ENCODE data around the gene EFNA1.

The EFNA1 gene

GRCh38 chr1:155086128-155086741 lies 41.4 kb upstream of the EFNA1 start (continued):
- no peak for TF ChIP-seq FEZF1 (tag by site-specific recombination; IDR thresholded peaks at IDR 0.05)

- Histone ChIP-seq H3K36me3 (ENCODE audit: control insufficient read depth in 2 of 2, insufficient read depth in 1 of 2, low read length in 2 of 2) (no peaks in the 10 kb centered on the region), H3K4me3 (ENCODE audit: low read depth, low read length) (no peak overlapping the region), H3K27ac (ENCODE audit: extremely low read depth, low read depth, low read length) (no peak overlapping the region; the same call in 1 of the 2 replicates), H3K9me3 (ENCODE audit: control insufficient read depth, insufficient read depth, low read depth, low read length) (no peaks in the 10 kb centered on the region), H3K4me1 (ENCODE audit: control insufficient read depth, insufficient read depth, low read length) (peaks cover 10% of the 10 kb centered on the region)
- ChIA-PET CTCF (interaction anchor here (0.6 to 4.5 kb wide), 15 partner anchors 13 to 143 kb away, joined by 3 to 117 read pairs (median 5); partner anchors contain the start of genes DPM3, EFNA4 and KRTCAP2), POLR2A (no interaction called here)
- TF ChIP-seq ZNF391 (tag by site-specific recombination; IDR thresholded peaks at IDR 0.05; ENCODE audit: borderline replicate concordance, low read depth): no peak
- peak; percentile 36; the same call in 1 of the 2 replicates for TF ChIP-seq HIC1 (tag by site-specific recombination; IDR thresholded peaks at IDR 0.05)
- TF ChIP-seq, protein P1, sequence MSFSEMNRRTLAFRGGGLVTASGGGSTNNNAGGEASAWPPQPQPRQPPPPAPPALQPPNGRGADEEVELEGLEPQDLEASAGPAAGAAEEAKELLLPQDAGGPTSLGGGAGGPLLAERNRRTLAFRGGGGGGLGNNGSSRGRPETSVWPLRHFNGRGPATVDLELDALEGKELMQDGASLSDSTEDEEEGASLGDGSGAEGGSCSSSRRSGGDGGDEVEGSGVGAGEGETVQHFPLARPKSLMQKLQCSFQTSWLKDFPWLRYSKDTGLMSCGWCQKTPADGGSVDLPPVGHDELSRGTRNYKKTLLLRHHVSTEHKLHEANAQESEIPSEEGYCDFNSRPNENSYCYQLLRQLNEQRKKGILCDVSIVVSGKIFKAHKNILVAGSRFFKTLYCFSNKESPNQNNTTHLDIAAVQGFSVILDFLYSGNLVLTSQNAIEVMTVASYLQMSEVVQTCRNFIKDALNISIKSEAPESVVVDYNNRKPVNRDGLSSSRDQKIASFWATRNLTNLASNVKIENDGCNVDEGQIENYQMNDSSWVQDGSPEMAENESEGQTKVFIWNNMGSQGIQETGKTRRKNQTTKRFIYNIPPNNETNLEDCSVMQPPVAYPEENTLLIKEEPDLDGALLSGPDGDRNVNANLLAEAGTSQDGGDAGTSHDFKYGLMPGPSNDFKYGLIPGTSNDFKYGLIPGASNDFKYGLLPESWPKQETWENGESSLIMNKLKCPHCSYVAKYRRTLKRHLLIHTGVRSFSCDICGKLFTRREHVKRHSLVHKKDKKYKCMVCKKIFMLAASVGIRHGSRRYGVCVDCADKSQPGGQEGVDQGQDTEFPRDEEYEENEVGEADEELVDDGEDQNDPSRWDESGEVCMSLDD (tag by site-specific recombination; IDR thresholded peaks at IDR 0.05): no peak
- TF ChIP-seq, protein P2, sequence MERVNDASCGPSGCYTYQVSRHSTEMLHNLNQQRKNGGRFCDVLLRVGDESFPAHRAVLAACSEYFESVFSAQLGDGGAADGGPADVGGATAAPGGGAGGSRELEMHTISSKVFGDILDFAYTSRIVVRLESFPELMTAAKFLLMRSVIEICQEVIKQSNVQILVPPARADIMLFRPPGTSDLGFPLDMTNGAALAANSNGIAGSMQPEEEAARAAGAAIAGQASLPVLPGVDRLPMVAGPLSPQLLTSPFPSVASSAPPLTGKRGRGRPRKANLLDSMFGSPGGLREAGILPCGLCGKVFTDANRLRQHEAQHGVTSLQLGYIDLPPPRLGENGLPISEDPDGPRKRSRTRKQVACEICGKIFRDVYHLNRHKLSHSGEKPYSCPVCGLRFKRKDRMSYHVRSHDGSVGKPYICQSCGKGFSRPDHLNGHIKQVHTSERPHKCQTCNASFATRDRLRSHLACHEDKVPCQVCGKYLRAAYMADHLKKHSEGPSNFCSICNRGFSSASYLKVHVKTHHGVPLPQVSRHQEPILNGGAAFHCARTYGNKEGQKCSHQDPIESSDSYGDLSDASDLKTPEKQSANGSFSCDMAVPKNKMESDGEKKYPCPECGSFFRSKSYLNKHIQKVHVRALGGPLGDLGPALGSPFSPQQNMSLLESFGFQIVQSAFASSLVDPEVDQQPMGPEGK (tag by site-specific recombination; IDR thresholded peaks at IDR 0.05): peak; percentile 29; the same call in 1 of the 2 replicates
- 0 out of 2 replicates have a peak, but pooled peaks have one; percentile 8 for TF ChIP-seq PRDM10 (tag by site-specific recombination; IDR thresholded peaks at IDR 0.05)
- peak; percentile 18; the same call in 1 of the 2 replicates for TF ChIP-seq ZIC2 (tag by site-specific recombination; IDR thresholded peaks at IDR 0.05)
- TF ChIP-seq ZFP69B (tag by site-specific recombination; IDR thresholded peaks at IDR 0.05): peak; percentile 48
- TF ChIP-seq ZNF692 (tag by site-specific recombination; IDR thresholded peaks at IDR 0.05): peak; percentile 36; the same call in 1 of the 2 replicates
- 0 out of 2 replicates have a peak, but pooled peaks have one; percentile 29 for TF ChIP-seq GLIS1 (tag by site-specific recombination; IDR thresholded peaks at IDR 0.05)
- no peak for TF ChIP-seq ZNF426 (tag by site-specific recombination; IDR thresholded peaks at IDR 0.05)
- TF ChIP-seq GLIS2 (tag by site-specific recombination; IDR thresholded peaks at IDR 0.05): 0 out of 2 replicates have a peak, but pooled peaks have one; percentile 11
- peak; percentile 61 for TF ChIP-seq ZFHX2 (tag by site-specific recombination; conservative IDR thresholded peaks at IDR 0.05)
- TF ChIP-seq WT1 (tag by site-specific recombination; IDR thresholded peaks at IDR 0.05): peak; percentile 46; the same call in 1 of the 2 replicates
- peak; percentile 26; the same call in 1 of the 2 replicates for TF ChIP-seq SP2 (tag by site-specific recombination; IDR thresholded peaks at IDR 0.05)
- no peak for TF ChIP-seq ZBTB7A (tag by site-specific recombination; IDR thresholded peaks at IDR 0.05; ENCODE audit: low read depth)
Measured at GRCh38 chr1:155086856-155087535, 40.7 kb upstream of the EFNA1 start.

Data from HEK293 (cell line).